ENCODE results near the gene CALM1.
"Not testable (repeated sequence)": the region's sequence is repeated elsewhere in the genome, so short reads cannot be mapped to it uniquely, and the experiment has no call there.

The CALM1 gene

DNA sequence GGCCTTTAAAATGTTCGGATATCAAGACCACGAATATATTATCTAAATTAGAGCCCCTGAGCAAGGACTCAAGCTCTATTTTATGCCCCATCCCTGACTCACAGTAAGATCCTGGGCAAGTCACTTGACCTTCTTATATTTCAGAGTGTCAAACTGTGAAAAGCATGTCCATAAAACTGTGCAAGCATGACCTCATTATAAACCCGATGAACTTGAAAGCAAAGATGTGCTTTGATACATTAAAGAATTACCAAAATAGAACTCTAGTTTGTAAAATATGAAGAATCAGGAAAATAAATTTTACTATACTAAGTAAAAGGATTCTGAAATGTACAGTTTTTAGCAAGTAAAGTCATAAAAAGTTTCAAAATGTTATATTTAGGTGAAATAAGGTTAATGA is 2.9 kb upstream of the CALM1 start:
- Histone ChIP-seq H4K20me1 (ENCODE audit: insufficient read depth, low read length) (no peaks in the 10 kb centered on the region), H3K79me2 (ENCODE audit: insufficient read depth, low read length) (peaks cover 6% of the 10 kb centered on the region), H3K9ac (ENCODE audit: low read length) (no peak overlapping the region), H3K27me3 (ENCODE audit: insufficient read depth, low read length) (no peaks in the 10 kb centered on the region), H2AFZ (ENCODE audit: low read length) (no peak overlapping the region), H3K4me2 (ENCODE audit: low read length) (no peak overlapping the region), H3K9me3 (ENCODE audit: low read length) (no peaks in the 10 kb centered on the region), H3K27ac (ENCODE audit: low read depth, low read length, poor library complexity, severe bottlenecking) (no peak overlapping the region), H3K4me3 (ENCODE audit: low read depth, low read length, poor library complexity, severe bottlenecking) (no peak overlapping the region), H3K36me3 (ENCODE audit: insufficient read depth, low read length) (no peaks in the 10 kb centered on the region), H3F3A (ENCODE audit: insufficient read depth, low read length) (no peaks in the 10 kb centered on the region), H3K9me2 (ENCODE audit: low read depth, low read length) (no peaks in the 10 kb centered on the region), H3K4me1 (ENCODE audit: insufficient read depth, low read length, severe bottlenecking) (peaks cover 12% of the 10 kb centered on the region)
- no peak for TF ChIP-seq EZH2 (IDR thresholded peaks at IDR 0.05; ENCODE audit: borderline replicate concordance, low read length)
- TF ChIP-seq, protein P1, sequence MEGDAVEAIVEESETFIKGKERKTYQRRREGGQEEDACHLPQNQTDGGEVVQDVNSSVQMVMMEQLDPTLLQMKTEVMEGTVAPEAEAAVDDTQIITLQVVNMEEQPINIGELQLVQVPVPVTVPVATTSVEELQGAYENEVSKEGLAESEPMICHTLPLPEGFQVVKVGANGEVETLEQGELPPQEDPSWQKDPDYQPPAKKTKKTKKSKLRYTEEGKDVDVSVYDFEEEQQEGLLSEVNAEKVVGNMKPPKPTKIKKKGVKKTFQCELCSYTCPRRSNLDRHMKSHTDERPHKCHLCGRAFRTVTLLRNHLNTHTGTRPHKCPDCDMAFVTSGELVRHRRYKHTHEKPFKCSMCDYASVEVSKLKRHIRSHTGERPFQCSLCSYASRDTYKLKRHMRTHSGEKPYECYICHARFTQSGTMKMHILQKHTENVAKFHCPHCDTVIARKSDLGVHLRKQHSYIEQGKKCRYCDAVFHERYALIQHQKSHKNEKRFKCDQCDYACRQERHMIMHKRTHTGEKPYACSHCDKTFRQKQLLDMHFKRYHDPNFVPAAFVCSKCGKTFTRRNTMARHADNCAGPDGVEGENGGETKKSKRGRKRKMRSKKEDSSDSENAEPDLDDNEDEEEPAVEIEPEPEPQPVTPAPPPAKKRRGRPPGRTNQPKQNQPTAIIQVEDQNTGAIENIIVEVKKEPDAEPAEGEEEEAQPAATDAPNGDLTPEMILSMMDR (IDR thresholded peaks at IDR 0.05; ENCODE audit: low read length), result no peak

DNA sequence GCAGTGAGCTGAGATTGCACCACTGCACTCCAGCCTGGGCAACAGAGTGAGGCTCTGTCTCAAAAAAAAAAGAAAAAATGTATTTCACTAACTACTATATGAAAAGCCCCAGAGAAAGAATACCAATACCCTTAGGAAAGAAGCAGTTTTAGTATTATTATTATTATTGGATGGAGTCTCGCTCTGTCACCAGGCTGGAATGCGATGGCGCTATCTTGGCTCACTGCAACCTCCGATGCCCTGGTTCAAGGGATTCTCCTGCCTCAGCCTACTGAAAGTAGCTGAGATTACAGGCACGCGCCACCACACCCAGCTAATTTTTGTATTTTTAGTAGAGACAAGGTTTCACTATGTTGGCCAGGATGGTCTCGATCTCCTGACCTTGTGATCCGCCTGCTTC is 2.0 kb upstream of the CALM1 start:
- Histone ChIP-seq H3K79me2 (ENCODE audit: insufficient read depth, low read length) (peaks cover 13% of the 10 kb centered on the region), H3K4me1 (ENCODE audit: insufficient read depth, low read length, severe bottlenecking) (peaks cover 20% of the 10 kb centered on the region)
- not testable (repeated sequence) for H3K9ac ChIP-seq (ENCODE audit: low read length); H4K20me1 ChIP-seq (ENCODE audit: insufficient read depth, low read length); H3K9me3 ChIP-seq (ENCODE audit: low read length); H3K9me2 ChIP-seq (ENCODE audit: low read depth, low read length); H2AFZ ChIP-seq (ENCODE audit: low read length); H3F3A ChIP-seq (ENCODE audit: insufficient read depth, low read length); H3K4me3 ChIP-seq (ENCODE audit: low read depth, low read length, poor library complexity, severe bottlenecking); H3K4me2 ChIP-seq (ENCODE audit: low read length); H3K27me3 ChIP-seq (ENCODE audit: insufficient read depth, low read length); H3K27ac ChIP-seq (ENCODE audit: low read depth, low read length, poor library complexity, severe bottlenecking); H3K36me3 ChIP-seq (ENCODE audit: insufficient read depth, low read length)

DNA sequence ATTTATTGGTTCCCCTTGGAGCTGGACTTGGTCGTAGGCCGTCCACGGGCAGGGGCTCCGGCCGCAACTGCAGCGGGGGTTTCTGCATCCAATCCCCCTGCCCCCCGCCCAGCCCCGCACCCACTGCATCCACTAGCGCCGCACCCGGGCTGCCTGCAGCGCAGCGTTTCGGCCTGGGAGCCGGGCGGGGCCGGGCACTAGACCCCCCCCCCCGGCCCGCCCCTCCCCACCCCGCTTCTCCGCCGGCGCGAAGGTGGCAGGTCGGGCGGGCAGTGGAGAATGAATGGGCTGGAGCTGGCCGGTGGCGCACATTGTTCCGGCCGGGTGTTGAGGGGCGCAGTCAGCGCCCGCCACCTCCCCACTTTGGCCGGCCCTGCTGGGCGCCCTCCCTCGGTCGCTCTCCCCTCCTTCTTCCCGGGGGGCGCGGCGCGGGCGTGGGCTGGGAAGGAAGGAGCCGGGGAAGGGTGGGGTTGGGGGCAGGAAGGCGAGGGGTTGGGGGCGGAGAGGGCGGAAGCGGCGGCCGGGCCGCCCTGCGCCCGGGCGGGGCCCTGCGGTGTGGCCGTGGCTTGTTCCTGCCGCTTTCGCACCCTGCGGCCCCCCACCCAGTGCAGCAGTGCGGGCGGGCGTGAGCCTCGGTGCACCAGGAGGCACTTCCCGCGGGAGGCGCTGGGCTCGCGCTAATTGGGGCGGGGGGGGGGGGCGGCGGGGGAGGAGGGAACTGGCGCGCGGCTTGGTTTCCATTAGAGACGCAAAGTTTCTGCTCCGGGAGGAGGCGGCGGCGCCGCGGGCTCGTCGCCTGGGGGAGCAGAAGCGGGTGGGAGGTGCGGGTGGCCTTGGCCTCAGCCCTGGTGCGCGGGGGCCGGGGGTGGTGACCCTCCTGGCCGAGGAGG is 841 bp downstream of the CALM1 start:
- H3K27me3 ChIP-seq (ENCODE audit: insufficient read depth, low read length), result no peaks in the 10 kb centered on the region
- H3K4me3 ChIP-seq (ENCODE audit: low read depth, low read length, poor library complexity, severe bottlenecking), result peak overlapping the region; percentile 74
- H3K4me1 ChIP-seq (ENCODE audit: insufficient read depth, low read length, severe bottlenecking), result peaks cover 24% of the 10 kb centered on the region
- H3K9me2 ChIP-seq (ENCODE audit: low read depth, low read length), result no peaks in the 10 kb centered on the region
- TF ChIP-seq, protein P1 (IDR thresholded peaks at IDR 0.05; ENCODE audit: low read length), result no peak
- TF ChIP-seq EZH2 (IDR thresholded peaks at IDR 0.05; ENCODE audit: borderline replicate concordance, low read length), result no peak
- H3K4me2 ChIP-seq (ENCODE audit: low read length), result peak overlapping the region; percentile 100
- H3K9me3 ChIP-seq (ENCODE audit: low read length), result no peaks in the 10 kb centered on the region
- peaks cover 2% of the 10 kb centered on the region; the same call in 1 of the 2 replicates for H4K20me1 ChIP-seq (ENCODE audit: insufficient read depth, low read length)
- peak overlapping the region; percentile 81 for H3K9ac ChIP-seq (ENCODE audit: low read length)
- H3K36me3 ChIP-seq (ENCODE audit: insufficient read depth, low read length), result peaks cover 30% of the 10 kb centered on the region
- H3F3A ChIP-seq (ENCODE audit: insufficient read depth, low read length), result no peaks in the 10 kb centered on the region
- no peak overlapping the region for H2AFZ ChIP-seq (ENCODE audit: low read length)
- H3K79me2 ChIP-seq (ENCODE audit: insufficient read depth, low read length), result peaks cover 23% of the 10 kb centered on the region
- peak overlapping the region; percentile 83 for H3K27ac ChIP-seq (ENCODE audit: low read depth, low read length, poor library complexity, severe bottlenecking)
